ENCODE data around the gene ZNF668.

DNA sequence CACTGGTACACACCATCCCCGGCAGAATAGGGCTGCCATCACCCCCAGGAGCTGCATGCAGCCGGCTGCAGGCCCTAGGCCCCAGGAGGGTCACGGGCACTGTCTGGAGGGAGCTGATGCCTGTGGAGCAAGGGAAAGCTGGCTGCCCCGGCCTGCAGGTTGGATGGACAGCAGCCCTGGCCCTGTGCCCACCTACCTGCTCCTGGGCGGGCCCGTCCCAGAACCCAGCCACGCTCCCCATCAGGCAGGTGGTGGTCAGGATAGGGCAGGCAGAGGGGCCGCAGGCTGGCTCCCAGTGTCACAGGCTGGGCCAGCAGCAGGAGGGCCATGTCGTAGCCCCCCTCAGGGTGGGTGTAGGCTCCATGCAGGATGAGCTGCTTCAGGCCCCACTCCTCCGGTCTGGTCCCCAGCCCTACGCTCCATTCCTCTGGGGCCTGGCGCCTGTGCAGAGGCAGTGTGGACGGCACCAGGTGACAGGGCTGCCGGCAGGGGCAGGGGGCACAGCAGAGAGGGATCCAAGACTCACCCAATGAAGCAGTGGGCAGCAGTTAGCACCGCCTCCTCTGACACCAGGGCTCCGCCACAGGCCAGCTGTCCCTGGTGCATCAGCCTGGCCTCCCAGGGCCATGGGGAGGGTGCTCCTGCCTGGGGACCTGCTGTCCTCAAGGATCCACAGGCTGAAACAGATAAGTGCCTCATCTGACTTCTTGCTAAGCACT is 10.7 kb upstream of the ZNF668 start:
- TF ChIP-seq, protein P1, sequence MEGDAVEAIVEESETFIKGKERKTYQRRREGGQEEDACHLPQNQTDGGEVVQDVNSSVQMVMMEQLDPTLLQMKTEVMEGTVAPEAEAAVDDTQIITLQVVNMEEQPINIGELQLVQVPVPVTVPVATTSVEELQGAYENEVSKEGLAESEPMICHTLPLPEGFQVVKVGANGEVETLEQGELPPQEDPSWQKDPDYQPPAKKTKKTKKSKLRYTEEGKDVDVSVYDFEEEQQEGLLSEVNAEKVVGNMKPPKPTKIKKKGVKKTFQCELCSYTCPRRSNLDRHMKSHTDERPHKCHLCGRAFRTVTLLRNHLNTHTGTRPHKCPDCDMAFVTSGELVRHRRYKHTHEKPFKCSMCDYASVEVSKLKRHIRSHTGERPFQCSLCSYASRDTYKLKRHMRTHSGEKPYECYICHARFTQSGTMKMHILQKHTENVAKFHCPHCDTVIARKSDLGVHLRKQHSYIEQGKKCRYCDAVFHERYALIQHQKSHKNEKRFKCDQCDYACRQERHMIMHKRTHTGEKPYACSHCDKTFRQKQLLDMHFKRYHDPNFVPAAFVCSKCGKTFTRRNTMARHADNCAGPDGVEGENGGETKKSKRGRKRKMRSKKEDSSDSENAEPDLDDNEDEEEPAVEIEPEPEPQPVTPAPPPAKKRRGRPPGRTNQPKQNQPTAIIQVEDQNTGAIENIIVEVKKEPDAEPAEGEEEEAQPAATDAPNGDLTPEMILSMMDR (IDR thresholded peaks at IDR 0.05): no peak
- no peak for TF ChIP-seq ZFX (IDR thresholded peaks at IDR 0.05; ENCODE audit: borderline replicate concordance)

All from 22Rv1 (cell line).